Activated CD8-positive, alpha-beta memory T cell treated with anti-CD3 and anti-CD28 coated beads, Interleukin-2, amount 50 U/mL, for 24 hours (primary cell): ENCODE measurements around the gene BPIFB2.

Experiments used
- DNase-seq: peaks from one replicate; pipeline ENCODE4 v3.0.0-alpha.2; 2020; ENCODE audit errors: extremely low read depth

Gene BPIFB2

DNA sequence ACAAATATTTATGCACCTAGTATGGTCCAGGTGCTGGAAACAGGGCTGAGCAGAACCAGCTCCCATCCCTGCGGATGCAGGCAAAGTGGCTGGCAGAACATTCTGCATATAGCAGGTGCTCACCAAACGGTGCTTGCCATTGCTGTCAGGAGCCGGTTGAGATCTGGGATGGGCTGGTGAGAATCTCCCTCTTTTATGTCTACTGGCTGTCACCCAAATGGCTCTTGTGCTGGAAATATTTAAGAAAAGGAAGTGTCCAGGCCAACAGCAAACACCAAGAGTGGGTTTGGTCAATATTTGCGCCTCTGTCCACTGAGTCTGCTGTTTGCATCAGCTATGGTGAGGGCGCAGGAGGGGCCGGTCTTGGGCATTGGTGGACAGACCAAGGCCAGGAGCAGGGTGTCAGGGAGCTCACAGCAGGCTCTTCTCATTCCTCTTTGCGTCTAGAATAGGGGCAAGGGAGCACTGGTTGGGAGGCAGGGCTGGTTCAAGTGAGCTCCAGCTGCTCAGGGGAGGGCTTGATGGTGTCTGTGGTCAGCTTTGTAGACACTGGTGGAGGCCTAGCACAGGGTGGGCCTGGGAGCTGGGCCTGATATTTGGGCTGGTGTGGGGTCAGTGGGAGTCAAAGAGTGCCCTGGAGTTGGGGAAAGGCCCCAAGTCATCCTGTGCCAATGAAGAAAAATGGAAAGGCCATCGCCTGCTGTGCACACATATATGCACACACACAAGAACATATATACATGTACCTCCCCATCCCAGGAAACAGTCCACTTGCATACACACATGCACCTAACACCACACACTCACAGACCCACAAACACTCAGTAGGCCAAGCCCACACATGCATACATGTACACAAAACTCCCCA is 1.4 kb upstream of the BPIFB2 start:
- no peak for DNase-seq

DNA sequence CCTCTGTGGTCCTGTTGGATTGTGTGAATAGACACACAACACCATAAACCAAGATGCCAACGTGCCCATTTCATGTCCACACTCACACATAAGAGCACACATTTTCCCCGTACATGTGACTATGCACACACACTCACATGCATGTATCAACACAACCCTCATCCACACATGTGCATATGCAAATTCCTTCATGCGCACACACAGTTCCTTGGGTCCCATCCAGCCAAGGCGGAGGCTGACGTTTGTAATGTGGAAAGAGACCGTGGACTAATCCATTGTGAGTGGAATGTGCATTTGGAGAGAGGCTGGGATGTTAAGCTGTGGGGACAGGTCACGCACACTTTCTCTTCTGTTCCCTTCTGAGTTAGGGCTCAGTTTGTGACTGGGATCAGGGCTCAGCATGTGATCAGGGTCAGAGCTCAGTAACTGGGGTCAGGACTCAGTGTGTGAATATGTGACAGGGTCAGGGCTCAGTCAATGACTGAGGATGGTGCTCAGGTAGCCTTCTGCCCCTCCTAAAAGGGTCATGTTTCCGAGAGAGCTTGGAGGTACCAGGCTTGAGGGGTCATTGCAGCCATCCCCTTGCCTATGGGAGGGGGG is 628 bp upstream of the BPIFB2 start:
- no peak for DNase-seq

DNA sequence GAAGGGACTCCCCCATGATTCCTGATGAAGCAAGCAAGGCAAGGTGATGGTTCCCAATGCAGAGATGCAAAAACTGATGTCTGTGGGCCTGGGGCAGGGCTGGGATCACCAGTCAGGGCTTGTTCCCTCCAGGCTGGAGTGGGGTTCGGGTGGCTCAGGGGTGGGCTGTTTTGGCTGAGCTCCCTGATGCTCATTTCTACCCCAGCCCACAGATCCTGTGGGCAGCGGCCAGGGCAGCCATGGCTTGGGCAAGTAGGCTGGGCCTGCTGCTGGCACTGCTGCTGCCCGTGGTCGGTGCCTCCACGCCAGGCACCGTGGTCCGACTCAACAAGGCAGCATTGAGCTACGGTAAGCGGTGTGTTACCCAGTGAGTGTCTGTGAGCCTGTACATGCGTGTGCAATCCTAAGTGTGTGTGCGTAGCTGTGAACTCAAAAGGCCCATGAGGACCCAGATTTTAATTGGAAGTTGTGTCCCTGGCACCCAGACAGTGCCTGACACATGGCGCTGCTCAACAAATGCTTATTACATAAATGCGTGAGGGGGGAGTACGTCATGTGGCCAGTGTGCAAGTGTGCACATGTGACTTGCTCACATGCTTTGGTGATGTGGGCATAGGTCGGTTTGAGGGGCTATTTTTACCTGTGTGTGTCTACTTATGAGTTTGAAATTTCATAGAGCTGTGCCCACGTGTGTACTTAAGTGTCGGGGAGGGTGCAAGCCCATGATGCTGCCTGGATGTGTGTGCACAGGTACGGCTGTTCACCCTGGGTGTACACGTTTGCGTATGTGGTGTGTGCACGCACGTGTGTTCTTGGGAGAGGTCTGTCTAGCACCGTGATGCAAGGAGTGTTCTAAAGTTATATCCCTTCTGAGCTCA is 1.1 kb downstream of the BPIFB2 start:
- no peak for DNase-seq

DNA sequence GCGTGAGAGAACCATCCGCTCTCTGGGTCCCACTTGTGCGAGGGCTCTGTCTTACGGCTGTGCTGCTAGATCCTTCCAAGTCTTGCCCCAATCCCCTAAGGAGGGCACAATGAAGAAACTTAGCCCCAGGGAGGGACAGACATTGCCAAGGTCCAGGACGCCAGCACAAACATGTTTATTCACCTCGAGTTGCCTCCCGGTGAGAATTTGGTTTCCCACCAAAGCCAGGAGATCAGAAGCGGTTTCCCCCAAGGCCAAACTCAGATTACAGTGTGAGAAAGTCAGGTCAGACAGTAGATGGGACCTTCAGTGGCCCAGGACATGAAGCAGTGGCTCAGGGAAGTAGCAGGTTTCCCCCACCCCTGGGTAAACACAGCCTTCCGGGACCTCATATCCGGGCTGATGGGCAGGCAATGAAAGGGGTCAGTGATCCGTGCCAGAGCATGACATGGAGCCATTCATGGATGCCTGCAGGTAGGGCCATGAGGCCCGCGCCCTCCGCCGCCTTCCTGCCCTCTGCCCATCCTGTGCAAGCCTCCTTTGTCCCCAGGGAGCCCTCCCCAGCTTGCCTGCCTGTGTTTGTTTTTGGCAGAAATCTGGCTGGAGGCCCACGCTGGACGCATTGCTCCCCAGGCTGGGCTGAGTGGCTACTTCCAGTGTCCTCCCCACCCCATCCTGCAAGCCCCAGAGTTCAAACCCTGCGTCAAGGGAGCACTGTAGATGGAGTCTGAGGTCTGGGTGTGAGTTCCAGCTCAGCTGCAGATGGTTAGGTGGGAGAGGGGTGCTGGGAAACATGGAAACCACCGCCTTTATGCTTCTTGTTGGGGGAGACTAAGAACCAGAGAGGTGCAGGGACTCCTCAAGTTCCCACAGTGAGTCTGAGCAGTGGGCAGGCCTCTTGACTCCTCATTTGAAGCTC is 2.0 kb downstream of the BPIFB2 start:
- DNase-seq = no peak

DNA sequence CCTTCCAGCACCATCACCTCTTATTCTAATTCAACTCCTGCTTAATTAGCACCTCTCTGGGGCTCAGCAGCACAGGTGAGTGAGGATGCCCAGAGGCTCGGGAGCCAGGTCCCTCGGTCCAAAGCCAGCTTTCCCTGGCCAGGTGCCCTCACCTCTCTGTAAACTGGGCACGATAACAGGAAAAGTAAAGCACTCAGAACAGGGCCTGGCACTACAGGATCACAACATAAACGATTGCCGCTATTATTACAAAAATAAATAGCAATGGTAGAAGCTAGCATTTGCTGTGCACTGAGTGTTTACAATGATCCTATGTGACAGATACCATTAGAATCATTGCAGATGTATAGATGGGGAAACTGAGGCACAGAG is 2.6 kb downstream of the BPIFB2 start:
- DNase-seq = no peak

DNA sequence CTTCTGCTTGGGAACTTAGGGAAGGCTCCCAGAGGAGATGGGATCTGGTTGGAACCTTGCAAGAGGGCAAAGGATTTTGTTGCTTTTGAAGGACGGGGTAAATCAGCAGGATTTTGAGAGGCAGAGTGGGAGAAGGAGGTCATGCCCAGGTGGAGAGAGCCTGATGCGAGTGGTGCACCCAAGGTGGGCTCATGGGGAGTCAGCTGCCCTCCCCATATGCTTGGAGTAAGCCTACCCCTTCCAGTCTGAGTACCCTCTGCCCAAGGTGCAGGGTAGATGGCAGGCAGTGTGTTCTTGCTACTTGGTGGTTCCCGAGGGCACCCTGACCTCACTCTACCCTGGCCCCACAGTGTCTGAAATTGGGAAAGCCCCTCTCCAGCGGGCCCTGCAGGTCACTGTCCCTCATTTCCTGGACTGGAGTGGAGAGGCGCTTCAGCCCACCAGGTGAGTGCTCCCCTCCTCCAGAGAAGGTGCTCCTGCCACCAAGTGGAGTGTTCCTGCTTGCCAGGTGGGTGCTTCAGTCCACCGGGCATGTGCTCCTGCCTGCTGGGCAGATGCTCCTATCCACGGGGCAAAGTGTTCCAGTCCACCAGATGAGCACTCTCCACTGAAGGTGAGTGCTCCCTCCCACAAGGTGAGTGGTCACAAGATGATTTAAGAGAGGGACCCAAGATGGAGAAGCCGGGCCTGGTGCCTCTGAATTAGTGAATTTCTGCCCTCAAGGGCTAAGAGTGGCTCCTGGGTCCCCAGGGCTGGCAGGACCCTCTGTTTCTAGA is 3.4 kb downstream of the BPIFB2 start:
- DNase-seq = no peak

DNA sequence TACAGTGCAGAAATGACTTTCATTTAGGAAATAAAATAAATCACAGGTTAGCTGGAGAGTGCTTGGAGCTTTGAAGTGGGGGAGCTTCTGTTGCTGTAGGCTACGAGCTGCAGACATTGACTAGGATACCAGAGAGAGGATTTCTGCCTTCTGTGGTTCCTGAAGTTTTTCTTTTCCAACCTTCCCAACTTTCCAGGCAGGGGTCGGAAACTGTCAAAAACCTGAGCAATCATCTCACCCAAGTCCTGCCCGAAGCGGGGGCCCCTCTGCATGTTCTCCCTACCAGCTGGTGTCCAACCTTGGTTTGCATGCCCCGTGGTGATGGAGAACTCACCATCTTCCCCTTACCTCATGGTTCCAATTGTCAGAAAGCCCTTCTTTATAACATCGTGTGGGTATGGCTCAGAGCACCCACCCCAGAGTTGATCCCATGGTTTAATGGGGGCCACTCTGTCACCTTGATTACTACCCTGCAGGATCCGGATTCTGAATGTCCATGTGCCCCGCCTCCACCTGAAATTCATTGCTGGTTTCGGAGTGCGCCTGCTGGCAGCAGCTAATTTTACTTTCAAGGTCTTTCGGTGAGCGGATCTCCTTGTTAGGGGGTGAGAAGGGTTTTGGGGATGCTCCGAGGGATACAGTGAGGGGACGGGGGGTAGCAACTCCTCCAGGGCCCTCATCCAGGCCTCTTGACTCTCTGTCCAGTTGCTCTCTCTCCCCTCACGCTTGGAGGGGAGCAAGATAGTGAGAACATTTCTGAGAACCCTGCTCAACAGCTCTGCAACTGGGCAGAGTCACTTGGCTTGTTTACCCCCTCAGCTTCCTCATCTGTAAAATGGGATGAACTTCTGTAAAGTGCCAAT is 5.1 kb downstream of the BPIFB2 start:
- no peak for DNase-seq

DNA sequence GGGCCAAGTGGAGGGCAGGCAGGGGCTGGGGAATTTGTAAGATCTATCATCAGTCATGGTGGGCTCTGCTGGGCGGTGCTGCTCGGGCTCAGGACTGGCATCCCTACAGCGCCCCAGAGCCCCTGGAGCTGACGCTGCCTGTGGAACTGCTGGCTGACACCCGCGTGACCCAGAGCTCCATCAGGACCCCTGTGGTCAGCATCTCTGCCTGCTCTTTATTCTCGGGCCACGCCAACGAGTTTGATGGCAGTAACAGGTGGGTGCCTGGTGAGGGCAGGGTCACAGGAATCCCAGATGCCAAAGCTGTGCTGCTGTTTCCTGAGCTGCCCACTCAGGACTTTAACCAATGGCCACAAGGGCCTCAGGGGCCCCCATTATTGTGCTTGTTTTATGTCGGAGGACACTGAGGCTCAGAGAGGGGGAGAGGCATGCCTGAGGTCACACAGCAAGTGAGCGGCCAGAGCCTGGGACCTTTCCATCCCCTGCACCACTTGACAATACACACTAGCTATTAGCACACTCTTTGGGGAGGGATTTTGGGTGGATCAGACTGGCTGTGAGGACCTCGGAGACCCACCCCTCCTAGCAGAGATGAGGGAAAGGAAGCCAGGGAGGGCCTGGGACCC is 6.3 kb downstream of the BPIFB2 start:
- no peak for DNase-seq

DNA sequence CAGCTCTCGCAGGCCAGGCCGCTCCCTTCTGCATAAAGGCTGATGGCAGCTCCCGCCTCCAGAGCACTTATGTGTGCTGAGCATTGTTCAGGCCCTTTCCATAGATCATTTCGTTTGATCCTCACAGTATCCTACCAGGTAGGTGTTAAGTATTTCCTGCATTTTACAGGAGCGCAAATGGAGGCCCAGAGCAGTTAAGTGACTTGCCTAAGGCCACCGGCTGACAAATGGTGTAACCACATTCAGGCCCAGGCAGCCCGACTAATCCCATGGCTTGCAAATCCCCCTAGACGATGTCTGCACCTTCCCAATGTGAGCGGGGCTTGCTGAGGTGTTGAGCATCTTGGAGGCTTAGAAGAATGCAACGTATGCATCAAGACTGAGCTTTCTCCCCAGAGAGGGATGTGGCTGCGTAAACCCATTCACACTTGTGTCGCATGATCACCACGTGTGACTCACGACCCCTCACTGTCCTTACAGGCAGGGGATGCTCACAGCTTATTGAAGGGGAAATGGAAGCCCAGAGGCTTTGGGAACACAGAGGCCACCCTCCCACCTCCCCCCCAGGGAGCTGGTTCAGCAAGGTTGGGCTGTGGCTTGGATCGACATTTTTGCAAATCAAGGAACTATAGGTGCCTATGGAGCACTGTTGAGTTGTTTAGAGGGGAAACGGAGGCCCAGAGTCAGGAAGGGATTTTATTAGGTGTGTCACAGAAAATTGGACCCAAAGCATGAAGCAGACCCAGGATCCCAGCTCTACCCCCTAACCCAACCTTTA is 7.0 kb downstream of the BPIFB2 start:
- no peak for DNase-seq

DNA sequence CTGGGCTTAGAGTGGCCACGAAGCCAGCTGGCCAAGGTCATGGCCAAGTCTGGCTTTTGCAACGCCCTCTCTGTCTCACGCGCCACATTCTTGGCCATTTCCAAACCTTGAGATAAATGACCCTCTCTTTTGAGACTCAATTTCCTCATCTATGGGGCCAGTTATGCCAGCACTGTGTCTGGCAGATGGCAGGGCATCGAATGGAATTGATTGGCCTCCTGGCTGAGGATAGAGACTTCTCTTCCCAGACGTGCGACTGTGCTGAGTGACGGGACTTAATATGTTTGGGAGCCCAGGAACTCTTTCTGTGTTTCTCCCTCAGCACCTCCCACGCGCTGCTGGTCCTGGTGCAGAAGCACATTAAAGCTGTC is 7.6 kb downstream of the BPIFB2 start:
- DNase-seq = no peak

DNA sequence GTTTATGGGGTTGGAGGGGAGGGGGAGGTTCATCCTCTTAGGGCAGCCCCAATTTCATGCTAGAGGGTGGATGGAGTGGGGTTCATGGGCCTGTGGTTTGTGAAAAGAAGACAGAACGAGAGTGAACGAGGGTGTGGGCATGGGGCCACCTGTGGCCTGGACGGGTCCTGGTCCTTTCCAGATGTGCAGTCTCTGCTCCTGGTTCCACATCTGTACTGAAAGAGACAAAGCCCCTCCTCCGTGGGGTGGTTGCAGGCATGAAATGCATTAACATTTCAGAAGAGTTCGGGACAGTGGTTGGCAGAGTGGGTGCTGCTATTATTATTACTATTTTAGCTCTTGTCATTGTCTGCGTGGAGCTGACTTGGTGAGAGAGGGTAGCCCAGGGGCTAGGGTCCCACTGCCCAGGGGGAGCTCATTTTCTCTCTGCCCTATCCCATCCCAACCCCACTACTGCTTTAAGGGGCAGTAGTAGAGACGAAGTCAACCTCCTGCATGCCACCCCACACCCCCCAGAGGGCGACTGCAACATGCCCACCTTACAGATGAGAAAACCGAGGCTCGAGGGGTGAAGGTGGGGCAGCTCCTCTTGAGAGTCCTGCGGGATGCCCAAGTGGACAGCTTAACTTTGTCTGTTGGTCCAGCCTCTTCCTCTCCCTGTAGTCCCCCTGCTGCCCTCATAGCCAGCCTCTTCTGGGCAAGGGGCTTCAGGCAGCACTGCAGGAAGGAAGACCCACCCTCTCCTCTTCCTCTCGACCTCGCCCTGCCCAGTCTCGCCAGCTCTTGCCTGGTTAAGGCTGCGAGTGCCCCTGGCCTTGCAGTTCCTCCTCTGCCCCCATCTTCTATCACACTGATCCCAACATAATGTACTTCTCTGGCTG is 8.4 kb downstream of the BPIFB2 start:
- DNase-seq = no peak

DNA sequence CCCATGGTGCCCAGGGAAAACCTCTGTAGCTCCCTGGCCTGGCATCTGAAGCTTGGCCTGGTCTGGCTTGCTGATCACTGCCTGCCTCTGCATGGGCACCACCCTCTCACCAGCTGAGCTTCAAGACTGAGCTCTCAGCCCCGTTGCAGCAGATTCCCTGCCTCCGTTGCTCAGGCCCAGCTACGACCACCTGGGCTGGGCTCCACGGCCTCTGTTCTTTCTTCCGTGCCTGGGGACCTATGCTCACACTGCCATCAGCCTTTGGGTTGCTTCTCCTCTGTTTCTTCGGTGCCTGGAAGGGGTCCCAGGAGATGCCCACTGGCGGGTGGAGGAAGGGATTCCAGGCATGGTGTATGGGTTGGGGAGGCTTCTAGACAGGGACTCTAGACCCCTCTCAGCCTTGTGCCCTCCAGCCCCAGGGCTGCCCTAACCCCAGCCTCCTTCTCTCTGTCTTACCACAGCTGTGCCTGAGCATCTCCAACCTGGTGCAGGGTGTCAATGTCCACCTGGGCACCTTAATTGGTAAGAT is 9.1 kb downstream of the BPIFB2 start:
- no peak for DNase-seq

DNA sequence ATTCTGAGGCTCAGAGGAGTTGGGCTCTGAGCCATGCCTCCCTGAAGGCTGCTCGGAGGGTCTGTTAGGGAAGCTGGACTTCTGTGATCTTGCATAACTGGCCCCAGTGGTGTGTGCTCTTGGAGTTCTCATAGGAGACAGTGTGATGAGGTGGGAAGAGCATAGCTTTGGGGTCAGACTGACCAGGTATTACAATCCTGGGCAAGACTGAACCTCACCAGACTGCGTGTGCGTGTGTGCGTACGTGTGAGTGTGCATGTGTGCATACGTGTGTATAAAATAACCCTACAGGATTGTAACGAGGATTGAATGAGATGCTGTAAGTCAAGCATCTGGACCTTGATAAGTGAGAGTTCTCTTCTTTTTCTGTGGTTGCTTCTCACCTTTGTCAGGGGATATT is 10.0 kb downstream of the BPIFB2 start:
- no peak for DNase-seq

DNA sequence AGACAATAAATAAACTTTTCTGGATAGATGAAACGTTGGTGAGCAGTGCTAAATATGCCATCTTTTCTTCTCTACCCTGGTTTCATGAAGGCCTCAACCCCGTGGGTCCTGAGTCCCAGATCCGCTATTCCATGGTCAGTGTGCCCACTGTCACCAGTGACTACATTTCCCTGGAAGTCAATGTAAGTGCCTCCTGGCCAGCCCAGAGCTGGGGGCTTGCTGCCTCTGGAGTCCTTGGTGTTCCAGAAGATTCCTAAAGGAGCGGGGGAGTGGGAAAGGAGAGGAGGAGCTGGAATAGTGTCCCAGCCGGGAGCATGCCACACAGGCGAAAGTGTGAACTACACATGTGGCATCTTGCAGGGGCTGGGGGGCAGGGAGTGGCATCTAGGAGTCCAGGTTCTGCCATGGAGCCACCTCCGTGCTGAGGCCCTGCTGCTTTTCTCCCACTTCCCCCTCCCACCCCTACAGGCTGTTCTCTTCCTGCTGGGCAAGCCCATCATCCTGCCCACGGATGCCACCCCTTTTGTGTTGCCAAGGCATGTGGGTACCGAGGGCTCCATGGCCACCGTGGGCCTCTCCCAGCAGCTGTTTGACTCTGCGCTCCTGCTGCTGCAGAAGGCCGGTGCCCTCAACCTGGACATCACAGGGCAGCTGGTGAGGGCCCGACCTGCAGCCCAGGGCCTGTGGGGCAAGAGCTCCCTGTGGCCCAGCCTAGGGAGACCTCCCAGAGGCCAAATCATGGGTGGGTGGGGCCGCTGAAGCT is 10.8 kb downstream of the BPIFB2 start:
- DNase-seq = no peak

DNA sequence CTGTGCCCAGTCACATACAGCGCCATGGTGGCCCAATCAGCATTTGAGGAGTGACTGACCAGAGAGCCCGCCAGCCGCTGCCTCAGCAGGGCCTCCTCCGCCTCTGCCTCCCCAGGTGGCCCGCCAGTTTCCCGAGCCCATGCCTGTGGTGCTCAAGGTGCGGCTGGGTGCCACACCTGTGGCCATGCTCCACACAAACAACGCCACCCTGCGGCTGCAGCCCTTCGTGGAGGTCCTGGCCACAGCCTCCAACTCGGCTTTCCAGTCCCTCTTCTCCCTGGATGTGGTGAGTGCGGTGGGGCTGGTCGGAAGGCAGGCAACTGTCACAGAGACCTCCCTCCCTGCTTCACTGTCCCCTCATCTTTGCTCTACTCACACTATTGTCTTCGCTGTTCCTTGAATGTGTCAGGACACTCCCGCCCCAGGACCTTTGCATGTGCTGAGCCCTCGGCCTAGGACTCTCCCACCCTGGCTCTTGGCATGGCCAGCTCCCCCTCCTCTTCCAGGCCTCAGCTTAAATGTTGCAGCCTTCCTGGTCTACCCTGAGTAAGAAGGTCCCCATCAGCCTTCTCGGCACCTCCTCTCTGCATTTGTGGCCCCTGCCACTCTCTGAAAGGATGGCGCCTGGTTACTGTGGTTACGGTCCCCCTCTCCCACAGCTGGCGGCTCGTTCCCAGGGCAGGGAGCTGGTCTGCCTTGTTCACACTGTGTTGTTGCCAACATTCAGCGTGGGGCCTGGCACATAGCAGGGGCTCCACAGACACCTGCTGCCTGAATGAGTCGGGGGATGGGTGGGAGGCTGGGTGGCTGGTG is 12.2 kb downstream of the BPIFB2 start:
- DNase-seq = no peak
